Stimulated activated effector memory CD8-positive, alpha-beta T cell treated with anti-CD3 and anti-CD28 coated beads, Interleukin-12 subunit alpha, Interleukin-12 subunit beta, amount 100 ng/mL, for 72 hours (primary cell): Measurements from ENCODE around the gene PRKAR1B.
"Not testable (repeated sequence)": the region's sequence is repeated elsewhere in the genome, so short reads cannot be mapped to it uniquely, and the experiment has no call there.

ENCODE experiments used
- ATAC-seq: fragments of 150-1000 bp; cut with Tn5 transposase; 2 replicates; pipeline ENCODE4 v1.10.0; 2021
- DNase-seq, 2 donors: peaks; one replicate each; pipeline ENCODE4 v3.0.0; 2021 to 2022; ENCODE audit warnings: low spot score in 2 of 2
- H3K27ac Mint-ChIP-seq: one replicate; pipeline ENCODE4 v1.8.0; 2022; ENCODE audit warnings: mild to moderate bottlenecking, mixed read lengths
- H3K36me3 Mint-ChIP-seq: one replicate; pipeline ENCODE4 v1.8.0; 2022; ENCODE audit warnings: mild to moderate bottlenecking, mixed read lengths
- H3K4me1 Mint-ChIP-seq: one replicate; pipeline ENCODE4 v1.8.0; 2022; ENCODE audit warnings: mixed read lengths
- H3K4me3 Mint-ChIP-seq: one replicate; pipeline ENCODE4 v1.8.0; 2022; ENCODE audit warnings: mild to moderate bottlenecking, mixed read lengths
- H3K9me3 Mint-ChIP-seq: one replicate; pipeline ENCODE4 v1.8.0; 2022; ENCODE audit warnings: mixed read lengths

PRKAR1B gene

GRCh38 chr7:650339-651031 lies 76.6 kb downstream of the PRKAR1B start:
- DNase-seq = no peak
- H3K4me1 Mint-ChIP-seq = no peaks in the 10 kb centered on the region
- no peak overlapping the region for H3K4me3 Mint-ChIP-seq
- H3K27ac Mint-ChIP-seq = no peak overlapping the region
- no peaks in the 10 kb centered on the region for H3K36me3 Mint-ChIP-seq
- no peak for ATAC-seq
- H3K9me3 Mint-ChIP-seq = no peaks in the 10 kb centered on the region

GRCh38 chr7:646951-647350 lies 80.1 kb downstream of the PRKAR1B start:
- Mint-ChIP-seq H3K4me1 (no peaks in the 10 kb centered on the region), H3K9me3 (no peaks in the 10 kb centered on the region), H3K27ac (no peak overlapping the region), H3K4me3 (no peak overlapping the region), H3K36me3 (no peaks in the 10 kb centered on the region)
- ATAC-seq = no peak
- no peak for DNase-seq

GRCh38 chr7:646487-646886 lies 80.6 kb downstream of the PRKAR1B start:
- ATAC-seq = no peak
- no peak for DNase-seq
- Mint-ChIP-seq H3K9me3 (no peaks in the 10 kb centered on the region), H3K27ac (no peak overlapping the region), H3K4me1 (no peaks in the 10 kb centered on the region), H3K36me3 (no peaks in the 10 kb centered on the region), H3K4me3 (no peak overlapping the region)

DNA sequence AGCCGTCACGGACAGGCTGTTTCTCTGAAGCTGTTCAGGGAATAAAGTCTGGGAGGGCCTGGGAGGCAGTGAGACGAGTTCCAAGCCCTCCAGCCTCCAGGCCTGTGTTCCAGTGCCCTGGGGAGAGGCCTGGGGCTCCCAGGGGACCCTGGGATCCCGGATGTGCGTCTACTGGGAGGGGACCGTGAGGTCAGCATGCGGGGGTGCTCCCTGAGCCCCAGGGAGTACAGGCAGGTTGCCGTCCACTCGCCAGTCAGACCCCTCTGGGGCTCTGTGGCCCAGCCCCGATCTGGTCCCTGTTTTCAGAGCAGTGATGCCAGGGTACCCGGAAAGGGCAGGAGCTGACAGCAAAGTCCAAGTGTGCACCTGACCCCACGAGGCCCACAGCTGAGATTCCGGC lies 81.5 kb downstream of the PRKAR1B start:
- no peak for DNase-seq
- Mint-ChIP-seq H3K27ac (no peak overlapping the region), H3K4me1 (no peaks in the 10 kb centered on the region), H3K4me3 (no peak overlapping the region), H3K36me3 (no peaks in the 10 kb centered on the region), H3K9me3 (no peaks in the 10 kb centered on the region)
- no peak for ATAC-seq

DNA sequence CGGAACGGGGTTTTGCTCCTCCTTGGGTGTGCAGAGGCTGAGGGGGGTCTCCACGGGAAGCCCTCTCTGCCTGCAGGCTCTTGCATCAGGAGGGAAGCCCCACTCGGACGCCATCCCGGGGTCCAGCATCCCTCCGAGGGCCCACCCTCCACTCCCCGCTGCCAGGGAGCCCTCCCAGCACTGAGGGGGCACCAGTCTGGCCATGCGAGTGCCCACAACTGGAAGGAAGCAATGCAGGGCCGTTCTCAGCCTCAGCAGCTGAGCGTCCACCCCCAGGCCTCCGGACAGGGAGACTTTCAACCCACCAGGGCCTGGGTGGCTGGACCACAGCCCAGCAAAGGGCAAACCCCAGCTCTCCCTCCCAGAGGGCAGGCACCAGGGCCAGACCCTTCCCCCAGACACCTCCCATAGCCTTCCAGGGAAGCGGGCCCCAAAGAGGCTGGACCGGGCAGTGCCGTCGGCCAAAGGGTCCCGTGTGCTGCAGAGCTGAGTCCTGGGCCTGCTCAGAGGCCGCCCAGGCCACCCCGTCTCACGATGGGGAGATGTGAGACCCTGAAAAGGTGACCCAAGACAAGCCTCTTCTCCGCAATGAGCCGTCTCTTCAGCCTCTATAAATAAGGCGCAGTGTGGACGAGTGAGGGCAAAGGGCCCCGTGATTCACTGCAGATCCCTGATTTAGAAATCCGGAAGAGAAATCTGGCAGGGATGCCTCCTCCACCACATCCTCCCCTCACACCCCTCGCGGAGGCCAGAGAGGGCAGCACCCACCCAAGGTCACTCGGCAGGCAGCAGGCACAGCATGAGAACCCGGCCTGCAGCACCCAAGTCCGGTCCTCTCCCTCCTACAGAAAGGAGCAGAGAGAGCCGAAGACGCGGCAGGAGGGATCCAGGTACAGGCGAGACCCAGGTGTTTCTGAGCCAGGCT lies 82.4 kb downstream of the PRKAR1B start:
- H3K9me3 Mint-ChIP-seq = no peaks in the 10 kb centered on the region
- H3K4me3 Mint-ChIP-seq = no peak overlapping the region
- H3K36me3 Mint-ChIP-seq = no peaks in the 10 kb centered on the region
- no peaks in the 10 kb centered on the region for H3K4me1 Mint-ChIP-seq
- DNase-seq (no peak), ATAC-seq (no peak)
- H3K27ac Mint-ChIP-seq = no peak overlapping the region

DNA sequence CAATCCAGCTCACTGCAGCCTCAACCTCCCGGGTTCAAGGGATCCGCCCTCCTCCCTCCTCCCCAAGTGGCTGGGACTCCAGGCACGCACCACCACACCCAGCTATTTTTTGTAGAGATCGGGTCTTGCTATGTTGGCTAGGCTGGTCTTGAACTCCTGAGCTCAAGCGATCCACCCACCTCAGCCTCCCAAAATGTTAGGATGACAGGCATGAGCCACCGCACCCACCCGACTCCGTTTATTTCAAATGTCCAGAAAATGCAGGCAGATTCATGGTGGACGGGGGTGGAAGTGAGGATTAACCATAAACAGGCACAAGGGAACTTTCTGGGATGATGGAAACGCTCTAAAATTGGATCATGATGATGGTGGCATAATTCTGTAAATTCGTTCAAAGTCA lies 85.1 kb downstream of the PRKAR1B start:
- Mint-ChIP-seq H3K9me3 (no peaks in the 10 kb centered on the region), H3K4me3 (no peak overlapping the region), H3K4me1 (no peaks in the 10 kb centered on the region), H3K36me3 (no peaks in the 10 kb centered on the region), H3K27ac (no peak overlapping the region)
- DNase-seq (no peak), ATAC-seq (no peak)

DNA sequence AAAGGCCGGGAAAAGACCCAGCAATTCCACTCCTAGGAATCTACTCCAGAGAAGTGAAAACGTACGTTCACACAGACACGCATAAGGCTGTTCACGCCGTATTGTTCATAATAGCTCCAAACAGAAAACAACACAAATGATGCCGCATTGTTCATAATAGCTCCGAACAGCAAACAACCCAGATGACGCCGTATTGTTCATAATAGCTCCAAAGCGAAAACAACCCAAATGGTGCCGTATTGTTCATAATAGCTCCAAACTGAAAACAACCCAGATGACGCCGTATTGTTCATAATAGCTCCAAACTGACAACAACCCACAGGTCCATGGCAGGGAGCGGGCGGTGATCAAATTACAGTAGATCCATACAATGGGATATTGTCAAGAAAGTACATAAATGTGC lies 85.8 kb downstream of the PRKAR1B start:
- Mint-ChIP-seq H3K9me3 (no peaks in the 10 kb centered on the region), H3K4me3 (no peak overlapping the region), H3K36me3 (peaks cover 4% of the 10 kb centered on the region), H3K27ac (no peak overlapping the region), H3K4me1 (peaks cover 5% of the 10 kb centered on the region)
- DNase-seq (no peak), ATAC-seq (no peak)

DNA sequence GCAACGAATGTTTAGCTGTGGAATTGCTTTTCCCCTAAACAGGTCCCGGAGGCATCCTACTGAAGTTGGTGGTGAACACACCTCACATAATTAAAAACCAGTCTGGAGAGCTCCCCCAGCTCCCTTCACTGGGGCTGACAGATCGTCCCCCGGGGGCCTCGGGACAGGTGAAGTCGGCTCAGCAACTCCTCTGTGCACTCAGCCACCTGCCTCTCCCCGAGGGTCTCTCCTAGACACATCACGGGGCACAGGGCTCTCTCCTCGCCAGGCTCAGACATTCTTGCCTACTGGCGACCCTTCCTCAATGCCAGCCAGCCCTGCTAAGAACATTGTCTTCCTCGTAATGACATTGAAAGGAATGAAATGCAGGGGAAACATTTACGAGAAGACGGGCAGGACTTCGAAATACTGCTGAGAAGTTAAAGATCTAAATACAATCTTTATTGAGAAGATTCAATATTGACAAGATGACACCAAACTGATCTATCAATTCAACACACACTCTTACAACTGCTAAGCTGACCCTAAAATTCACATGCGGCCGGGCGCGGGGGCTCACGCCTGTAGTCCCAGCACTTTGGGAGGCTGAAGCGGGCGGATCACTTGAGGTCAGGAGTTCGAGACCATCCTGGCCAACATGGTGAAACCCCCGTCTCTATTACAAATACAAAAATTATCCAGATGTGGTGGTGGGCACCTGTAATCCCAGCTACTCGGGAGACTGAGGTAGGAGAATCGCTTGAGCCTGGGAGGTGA lies 88.6 kb downstream of the PRKAR1B start:
- H3K4me3 Mint-ChIP-seq = no peak overlapping the region
- DNase-seq = no peak
- peaks cover 6% of the 10 kb centered on the region for H3K36me3 Mint-ChIP-seq
- H3K9me3 Mint-ChIP-seq = no peaks in the 10 kb centered on the region
- no peak overlapping the region for H3K27ac Mint-ChIP-seq
- no peak for ATAC-seq
- peaks cover 5% of the 10 kb centered on the region for H3K4me1 Mint-ChIP-seq

DNA sequence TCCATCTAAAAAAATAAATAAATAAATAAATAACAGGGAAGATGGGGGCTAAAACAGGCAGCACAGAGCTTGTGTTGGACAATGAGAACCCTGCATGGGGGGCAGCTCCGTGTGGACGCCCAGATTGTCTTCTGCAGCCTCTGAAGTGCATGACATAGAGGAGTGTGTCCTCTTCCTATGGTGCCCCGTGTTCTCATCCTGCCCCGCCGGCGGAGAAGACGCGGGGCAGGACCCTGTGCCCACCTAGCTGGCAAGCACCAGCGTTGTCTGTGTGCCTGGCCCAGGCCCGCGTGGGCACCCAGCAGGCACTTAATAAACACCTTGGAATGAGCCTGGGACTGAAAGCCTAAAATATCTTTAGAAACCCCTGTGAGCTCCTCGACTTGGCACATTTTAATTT lies 89.3 kb downstream of the PRKAR1B start:
- Mint-ChIP-seq H3K36me3 (peaks cover 6% of the 10 kb centered on the region), H3K4me3 (no peak overlapping the region), H3K4me1 (peaks cover 5% of the 10 kb centered on the region), H3K9me3 (no peaks in the 10 kb centered on the region), H3K27ac (no peak overlapping the region)
- ATAC-seq (no peak), DNase-seq (no peak)

- ATAC-seq (peak; percentile 87), DNase-seq (peak in 1 of 2 donors; percentile 30)
- Mint-ChIP-seq H3K9me3 (no peaks in the 10 kb centered on the region), H3K27ac (peak overlapping the region; percentile 76), H3K4me3 (peak overlapping the region; percentile 36), H3K36me3 (peaks cover 6% of the 10 kb centered on the region), H3K4me1 (peaks cover 5% of the 10 kb centered on the region)
These were observed 90.7 kb downstream of the PRKAR1B start for GRCh38 chr7:636396-636795.

DNA sequence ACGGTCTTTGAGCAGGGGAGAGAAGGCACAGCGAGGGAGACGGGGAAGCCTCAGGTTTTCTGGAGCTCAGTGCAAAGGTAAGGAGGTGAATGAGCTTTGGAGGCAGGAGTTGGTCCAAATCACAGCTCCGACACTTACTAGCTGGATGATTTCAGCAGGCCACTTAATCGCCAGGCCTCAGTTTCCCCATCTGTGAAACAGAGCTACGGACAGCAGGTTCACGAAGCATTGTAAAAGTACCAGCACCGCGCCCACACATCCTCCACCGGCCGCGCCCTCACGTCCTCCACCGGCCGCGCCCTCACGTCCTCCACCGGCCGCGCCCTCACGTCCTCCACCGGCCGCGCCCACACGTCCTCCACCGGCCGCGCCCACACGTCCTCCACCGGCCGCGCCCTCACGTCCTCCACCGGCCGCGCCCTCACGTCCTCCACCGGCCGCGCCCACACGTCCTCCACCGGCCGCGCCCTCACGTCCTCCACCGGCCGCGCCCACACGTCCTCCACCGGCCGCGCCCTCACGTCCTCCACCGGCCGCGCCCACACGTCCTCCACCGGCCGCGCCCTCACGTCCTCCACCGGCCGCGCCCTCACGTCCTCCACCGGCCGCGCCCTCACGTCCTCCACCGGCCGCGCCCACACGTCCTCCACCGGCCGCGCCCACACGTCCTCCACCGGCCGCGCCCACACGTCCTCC lies 91.2 kb downstream of the PRKAR1B start:
- H3K36me3 Mint-ChIP-seq, ATAC-seq, DNase-seq, H3K4me1 Mint-ChIP-seq, H3K9me3 Mint-ChIP-seq: not testable (repeated sequence)
- Mint-ChIP-seq H3K4me3 (peak overlapping the region; percentile 36), H3K27ac (peak overlapping the region; percentile 76)

- peaks cover 6% of the 10 kb centered on the region for H3K36me3 Mint-ChIP-seq
- peaks cover 5% of the 10 kb centered on the region for H3K4me1 Mint-ChIP-seq
- DNase-seq = no peak
- H3K4me3 Mint-ChIP-seq = peak overlapping the region; percentile 14
- ATAC-seq = no peak
- no peak overlapping the region for H3K27ac Mint-ChIP-seq
- H3K9me3 Mint-ChIP-seq = no peaks in the 10 kb centered on the region
These were observed 91.9 kb downstream of the PRKAR1B start for GRCh38 chr7:635227-635626.

DNA sequence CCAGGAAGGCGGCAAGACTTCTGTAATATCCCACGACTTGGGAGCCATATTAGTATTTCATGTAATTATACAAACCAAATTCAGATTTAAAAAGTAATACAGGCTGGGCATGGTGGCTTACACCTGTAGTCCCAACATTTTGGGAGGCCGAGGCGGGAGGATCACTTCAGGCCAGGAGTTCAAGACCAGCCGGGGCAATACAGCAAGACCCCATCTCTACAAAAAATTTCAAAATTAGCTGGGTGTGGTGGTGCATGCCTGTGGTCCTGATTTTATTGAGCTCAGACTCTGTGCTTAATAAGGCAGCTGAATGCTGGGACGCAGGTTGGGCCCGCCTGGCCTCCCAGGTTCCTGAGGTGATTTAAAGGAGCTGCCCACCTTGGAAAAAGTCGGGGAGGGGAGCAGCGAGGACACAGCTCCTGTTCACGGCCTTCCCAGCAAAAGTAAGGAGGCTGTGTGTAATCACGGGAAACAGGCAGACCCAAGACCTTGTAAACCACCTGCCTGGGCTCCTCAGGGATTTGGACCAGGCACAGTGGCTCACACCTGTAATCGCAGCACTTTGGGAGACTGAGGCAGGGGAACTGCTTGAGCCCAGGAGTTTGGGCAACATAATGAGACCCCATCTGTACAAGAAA lies 93.6 kb downstream of the PRKAR1B start:
- ATAC-seq = no peak
- peaks cover 6% of the 10 kb centered on the region for H3K36me3 Mint-ChIP-seq
- H3K4me3 Mint-ChIP-seq = no peak overlapping the region
- DNase-seq = no peak
- H3K27ac Mint-ChIP-seq = no peak overlapping the region
- no peaks in the 10 kb centered on the region for H3K9me3 Mint-ChIP-seq
- H3K4me1 Mint-ChIP-seq = peaks cover 5% of the 10 kb centered on the region

- H3K4me1 Mint-ChIP-seq = peaks cover 5% of the 10 kb centered on the region
- H3K9me3 Mint-ChIP-seq = no peaks in the 10 kb centered on the region
- peaks cover 6% of the 10 kb centered on the region for H3K36me3 Mint-ChIP-seq
- H3K27ac Mint-ChIP-seq = no peak overlapping the region
- H3K4me3 Mint-ChIP-seq = no peak overlapping the region
- DNase-seq (no peak), ATAC-seq (no peak)
These were observed 94.3 kb downstream of the PRKAR1B start for GRCh38 chr7:632831-633210.
